ENCODE data around the gene PPP3R2.

The PPP3R2 gene

DNA sequence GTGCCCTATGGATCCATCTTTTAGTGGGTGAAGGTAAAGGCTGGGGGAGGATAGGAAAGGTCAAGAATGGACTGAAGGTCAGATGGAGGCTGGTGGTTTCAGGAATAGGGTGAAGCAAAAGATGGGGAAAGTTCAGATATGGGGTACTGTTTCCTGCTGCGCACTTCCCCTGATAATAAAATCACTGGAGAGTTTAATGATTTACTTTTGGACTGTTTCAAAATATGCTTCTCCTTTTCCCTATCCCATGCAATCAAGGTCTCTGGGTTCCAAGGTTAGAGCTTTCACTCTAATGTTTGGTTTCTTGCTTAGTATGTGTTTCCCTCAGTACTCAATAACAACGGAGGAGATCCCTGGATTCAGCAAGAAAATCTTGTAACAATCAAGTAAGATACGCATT is 10.8 kb upstream of the PPP3R2 start:
- no peak for TF ChIP-seq TSHZ2 (CRISPR knock-in tag; IDR thresholded peaks at IDR 0.05)
- TF ChIP-seq ZNF565 (CRISPR knock-in tag; conservative IDR thresholded peaks at IDR 0.05; ENCODE audit: low read depth), result no peak
- TF ChIP-seq TOX (CRISPR knock-in tag; IDR thresholded peaks at IDR 0.05; ENCODE audit: borderline replicate concordance), result no peak
- TF ChIP-seq CSDC2 (CRISPR knock-in tag; IDR thresholded peaks at IDR 0.05), result no peak
- TF ChIP-seq ZNF8 (CRISPR knock-in tag; IDR thresholded peaks at IDR 0.05), result no peak
- no peak for TF ChIP-seq GLIS3 (CRISPR knock-in tag; IDR thresholded peaks at IDR 0.05)
- TF ChIP-seq, protein P1, sequence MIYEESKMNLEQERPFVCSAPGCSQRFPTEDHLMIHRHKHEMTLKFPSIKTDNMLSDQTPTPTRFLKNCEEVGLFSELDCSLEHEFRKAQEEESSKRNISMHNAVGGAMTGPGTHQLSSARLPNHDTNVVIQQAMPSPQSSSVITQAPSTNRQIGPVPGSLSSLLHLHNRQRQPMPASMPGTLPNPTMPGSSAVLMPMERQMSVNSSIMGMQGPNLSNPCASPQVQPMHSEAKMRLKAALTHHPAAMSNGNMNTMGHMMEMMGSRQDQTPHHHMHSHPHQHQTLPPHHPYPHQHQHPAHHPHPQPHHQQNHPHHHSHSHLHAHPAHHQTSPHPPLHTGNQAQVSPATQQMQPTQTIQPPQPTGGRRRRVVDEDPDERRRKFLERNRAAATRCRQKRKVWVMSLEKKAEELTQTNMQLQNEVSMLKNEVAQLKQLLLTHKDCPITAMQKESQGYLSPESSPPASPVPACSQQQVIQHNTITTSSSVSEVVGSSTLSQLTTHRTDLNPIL (CRISPR knock-in tag; IDR thresholded peaks at IDR 0.05; ENCODE audit: low read depth), result no peak
- no peak for TF ChIP-seq ZC3H10 (CRISPR knock-in tag; IDR thresholded peaks at IDR 0.05)
- TF ChIP-seq CSRNP3 (CRISPR knock-in tag; IDR thresholded peaks at IDR 0.05), result no peak
- TF ChIP-seq ARNTL (CRISPR knock-in tag; IDR thresholded peaks at IDR 0.05; ENCODE audit: borderline replicate concordance, low read depth), result no peak
- no peak for TF ChIP-seq SNAI2 (CRISPR knock-in tag; IDR thresholded peaks at IDR 0.05)
- no peak for TF ChIP-seq RARB (CRISPR knock-in tag; IDR thresholded peaks at IDR 0.05)
- no peak for TF ChIP-seq BACH2 (CRISPR knock-in tag; IDR thresholded peaks at IDR 0.05; ENCODE audit: borderline replicate concordance)
- no peak for TF ChIP-seq POU6F1 (CRISPR knock-in tag; IDR thresholded peaks at IDR 0.05; ENCODE audit: borderline replicate concordance, low read depth)
- TF ChIP-seq PPARA (CRISPR knock-in tag; IDR thresholded peaks at IDR 0.05; ENCODE audit: borderline replicate concordance), result no peak
- no peak for TF ChIP-seq ISL1 (CRISPR knock-in tag; IDR thresholded peaks at IDR 0.05)
- TF ChIP-seq ZFP30 (CRISPR knock-in tag; IDR thresholded peaks at IDR 0.05), result no peak
- TF ChIP-seq ESRRG (CRISPR knock-in tag; IDR thresholded peaks at IDR 0.05), result no peak
- TF ChIP-seq, protein P2, sequence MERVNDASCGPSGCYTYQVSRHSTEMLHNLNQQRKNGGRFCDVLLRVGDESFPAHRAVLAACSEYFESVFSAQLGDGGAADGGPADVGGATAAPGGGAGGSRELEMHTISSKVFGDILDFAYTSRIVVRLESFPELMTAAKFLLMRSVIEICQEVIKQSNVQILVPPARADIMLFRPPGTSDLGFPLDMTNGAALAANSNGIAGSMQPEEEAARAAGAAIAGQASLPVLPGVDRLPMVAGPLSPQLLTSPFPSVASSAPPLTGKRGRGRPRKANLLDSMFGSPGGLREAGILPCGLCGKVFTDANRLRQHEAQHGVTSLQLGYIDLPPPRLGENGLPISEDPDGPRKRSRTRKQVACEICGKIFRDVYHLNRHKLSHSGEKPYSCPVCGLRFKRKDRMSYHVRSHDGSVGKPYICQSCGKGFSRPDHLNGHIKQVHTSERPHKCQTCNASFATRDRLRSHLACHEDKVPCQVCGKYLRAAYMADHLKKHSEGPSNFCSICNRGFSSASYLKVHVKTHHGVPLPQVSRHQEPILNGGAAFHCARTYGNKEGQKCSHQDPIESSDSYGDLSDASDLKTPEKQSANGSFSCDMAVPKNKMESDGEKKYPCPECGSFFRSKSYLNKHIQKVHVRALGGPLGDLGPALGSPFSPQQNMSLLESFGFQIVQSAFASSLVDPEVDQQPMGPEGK (CRISPR knock-in tag; IDR thresholded peaks at IDR 0.05; ENCODE audit: borderline replicate concordance), result no peak
- TF ChIP-seq TCF4 (CRISPR knock-in tag; IDR thresholded peaks at IDR 0.05; ENCODE audit: borderline replicate concordance), result no peak
- no peak for ATAC-seq

DNA sequence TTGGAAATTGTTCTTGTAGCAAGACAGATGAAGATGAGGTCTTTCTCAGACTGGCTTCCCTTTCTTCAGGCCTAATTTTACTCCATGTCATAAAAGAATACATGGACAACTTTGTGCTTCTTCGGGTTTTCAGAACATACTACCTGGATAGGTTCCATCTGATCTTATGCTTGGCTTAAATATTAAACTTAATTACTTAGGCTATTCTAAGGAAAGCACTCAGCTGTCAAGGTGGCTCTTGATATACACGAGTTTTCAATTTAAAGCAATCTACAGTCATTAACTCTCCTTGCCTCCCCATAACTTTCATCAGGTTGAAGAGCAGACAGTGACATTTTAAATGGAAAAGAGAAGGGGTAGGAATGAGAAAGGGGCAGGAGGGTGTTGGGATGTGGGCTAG is 9.5 kb upstream of the PPP3R2 start:
- no peak for TF ChIP-seq ARNTL (CRISPR knock-in tag; IDR thresholded peaks at IDR 0.05; ENCODE audit: borderline replicate concordance, low read depth)
- TF ChIP-seq, protein P2 (CRISPR knock-in tag; IDR thresholded peaks at IDR 0.05; ENCODE audit: borderline replicate concordance), result no peak
- no peak for TF ChIP-seq ISL1 (CRISPR knock-in tag; IDR thresholded peaks at IDR 0.05)
- TF ChIP-seq ZC3H10 (CRISPR knock-in tag; IDR thresholded peaks at IDR 0.05), result no peak
- TF ChIP-seq SNAI2 (CRISPR knock-in tag; IDR thresholded peaks at IDR 0.05), result no peak
- TF ChIP-seq ZFP3 (CRISPR knock-in tag; IDR thresholded peaks at IDR 0.05), result no peak
- TF ChIP-seq, protein P1 (CRISPR knock-in tag; IDR thresholded peaks at IDR 0.05; ENCODE audit: low read depth), result no peak
- no peak for ATAC-seq

Measured in SK-N-SH treated with all-trans-retinoic acid at 6 μM for 48 hours (cell line).